Dermis microvascular lymphatic vessel endothelial cell (primary cell): ENCODE data around the gene USP6. TPM values are rescaled to one million over a fixed set of nuclear protein-coding genes. Genes with fewer than 3 reads are reported as not detected.
"Not testable (repeated sequence)": the region's sequence is repeated elsewhere in the genome, so short reads cannot be mapped to it uniquely, and the experiment has no call there.

ENCODE experiments used
- DNase-seq, 2 donors: peaks; one replicate each; pipeline versions ENCODE4 v3.0.0 to v3.0.0-alpha.2; 2010; ENCODE audit warnings: low read depth in 2 of 2
- total RNA-seq: library from RNA; depleted of rRNA; stranded (reverse); fragments of >200 nt; gene quantifications from 2 replicates; pipeline ENCODE4 v1.2.1, GENCODE V29; 2014

The USP6 gene
- total RNA-seq, 1 donor from 2014 or later, result not detected

DNA sequence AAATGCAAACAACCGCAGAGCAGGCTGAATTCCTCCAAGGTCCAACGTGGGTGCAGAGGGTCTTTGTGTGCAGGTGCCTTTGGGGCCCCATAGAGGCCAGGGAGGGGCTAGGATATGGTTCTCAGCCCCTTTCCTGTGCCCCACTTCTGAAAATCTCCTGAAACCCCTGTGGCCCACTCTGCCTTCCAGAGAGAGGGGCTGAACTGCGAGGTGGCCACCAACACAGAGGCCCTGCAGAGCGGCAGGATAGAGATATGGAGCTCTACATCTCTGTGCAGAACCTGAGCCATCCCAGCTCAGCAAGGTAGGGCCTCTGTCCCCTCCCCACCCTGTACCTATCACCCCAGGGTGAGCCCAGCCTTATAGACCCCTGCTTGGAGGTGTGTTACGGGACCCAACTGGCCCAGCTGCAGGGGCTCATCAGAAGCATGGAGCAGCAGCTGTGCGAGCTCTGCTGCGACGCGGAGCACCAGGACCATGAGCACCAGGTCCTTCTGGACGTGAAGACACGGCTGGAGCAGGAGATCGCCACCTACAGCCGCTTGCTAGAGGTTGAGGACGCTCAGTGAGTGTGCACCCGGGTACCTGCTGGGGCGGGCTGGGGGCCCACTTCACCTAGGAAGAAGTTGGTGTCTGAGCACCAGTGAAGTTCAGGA lies 5.5 kb downstream of the USP6 start:
- no peak for DNase-seq

DNA sequence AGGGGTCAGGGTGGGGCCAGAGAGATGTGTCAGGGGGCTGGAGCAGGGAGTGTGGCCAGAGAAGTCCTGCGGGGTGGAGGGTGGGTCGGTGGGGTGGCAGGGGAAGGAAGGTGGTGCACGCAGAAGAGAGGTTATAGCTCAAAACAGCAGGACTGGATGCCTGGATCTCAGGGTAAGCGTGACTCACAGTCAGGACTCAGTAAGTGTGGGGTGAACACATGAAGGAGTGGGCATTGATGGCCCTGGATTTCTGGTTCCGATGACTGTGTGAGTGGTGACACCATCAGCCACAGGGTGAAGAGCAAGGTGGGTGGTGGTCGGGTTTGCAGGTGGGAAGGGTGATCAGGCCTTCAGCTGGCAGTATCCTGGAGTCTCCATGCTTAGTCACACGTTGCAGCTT lies 6.2 kb downstream of the USP6 start:
- DNase-seq, result not testable (repeated sequence)

DNA sequence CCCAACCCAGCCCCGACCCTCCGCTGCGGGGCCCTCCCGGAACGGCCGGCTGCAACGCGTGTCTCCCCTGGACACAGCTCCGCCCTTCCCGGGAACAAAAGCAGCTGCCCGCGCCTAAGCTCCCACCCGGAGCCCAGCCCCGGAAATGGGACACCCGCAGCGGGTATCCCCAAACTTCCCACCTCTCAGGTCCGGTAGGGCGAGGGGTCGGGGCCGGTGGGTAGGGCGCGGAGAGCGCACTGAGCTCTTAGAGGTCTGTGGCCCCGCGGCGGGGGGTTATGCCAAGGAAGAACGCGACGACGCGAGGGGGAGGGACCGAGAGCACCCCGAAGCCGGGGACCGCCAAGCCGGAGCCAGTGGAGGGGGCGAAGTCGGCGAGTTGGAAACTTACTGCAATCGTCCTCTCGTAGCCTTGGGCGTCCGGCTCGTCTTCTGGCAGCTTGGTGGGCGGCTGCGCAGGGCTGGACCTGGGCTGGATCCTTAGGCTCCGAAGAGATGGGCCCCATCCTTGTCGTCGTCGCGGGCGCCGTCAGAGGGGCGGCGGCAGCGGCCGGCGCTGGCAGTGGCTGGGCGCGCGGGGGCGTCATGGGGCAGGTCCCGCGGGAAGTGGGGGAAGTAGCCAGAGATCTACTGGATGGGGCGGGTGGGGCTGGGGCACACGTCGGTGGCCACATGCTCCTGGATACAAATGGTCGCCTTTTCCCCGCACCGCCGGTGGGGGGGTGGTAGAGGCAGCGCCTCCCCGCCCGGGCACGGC lies 6.9 kb downstream of the USP6 start:
- no peak for DNase-seq

GRCh38 chr17:5123343-5124124 lies 7.7 kb downstream of the USP6 start:
- DNase-seq, result no peak

DNA sequence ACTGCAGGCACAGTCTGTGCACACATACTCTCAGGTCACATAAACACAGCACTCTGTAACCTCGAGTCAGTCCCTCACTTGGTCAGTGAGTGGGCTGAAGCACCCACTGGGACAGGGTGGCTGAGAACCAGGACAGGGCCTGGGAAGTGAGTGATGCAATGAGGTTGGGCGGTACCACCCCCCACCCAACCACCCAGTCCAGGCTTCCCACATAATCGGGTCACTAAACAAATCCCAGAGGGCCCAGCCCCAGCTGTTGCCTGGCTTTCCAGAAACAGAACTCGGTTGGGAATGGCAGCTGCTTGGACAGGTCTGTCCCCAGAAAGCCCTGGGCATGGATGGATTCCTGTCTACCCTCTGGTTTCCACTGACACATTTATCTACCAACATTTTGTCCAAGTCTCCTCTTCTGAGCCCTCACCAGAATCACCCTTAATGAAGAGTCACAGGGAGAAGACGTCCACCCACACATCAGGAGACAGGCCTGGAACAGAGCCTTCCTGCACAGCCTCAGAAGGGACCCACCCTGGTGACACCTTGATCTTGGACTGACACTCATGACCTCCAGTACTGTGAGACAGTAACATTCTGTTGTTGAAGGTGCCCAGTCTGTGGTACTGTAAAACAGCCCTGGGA lies 8.4 kb downstream of the USP6 start:
- DNase-seq, result not testable (repeated sequence)

DNA sequence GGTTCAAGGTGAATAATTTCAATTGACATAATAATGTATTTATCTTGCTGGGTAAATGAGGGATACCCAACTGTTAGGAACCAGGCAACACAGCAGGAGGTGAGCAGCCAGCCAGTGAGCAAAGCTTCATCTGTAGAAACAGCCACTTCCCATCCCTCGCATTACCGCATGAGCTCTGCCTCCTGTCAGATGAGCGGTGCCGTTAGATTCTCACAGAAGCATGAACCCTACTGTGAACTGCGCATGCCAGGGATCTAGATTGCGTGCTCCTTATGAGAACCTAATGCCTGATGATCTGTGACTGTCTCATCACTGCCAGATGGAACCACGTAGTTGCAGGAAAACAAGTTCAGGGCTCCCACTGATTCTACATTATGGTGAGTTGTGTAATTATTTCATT lies 9.1 kb downstream of the USP6 start:
- DNase-seq, result not testable (repeated sequence)

DNA sequence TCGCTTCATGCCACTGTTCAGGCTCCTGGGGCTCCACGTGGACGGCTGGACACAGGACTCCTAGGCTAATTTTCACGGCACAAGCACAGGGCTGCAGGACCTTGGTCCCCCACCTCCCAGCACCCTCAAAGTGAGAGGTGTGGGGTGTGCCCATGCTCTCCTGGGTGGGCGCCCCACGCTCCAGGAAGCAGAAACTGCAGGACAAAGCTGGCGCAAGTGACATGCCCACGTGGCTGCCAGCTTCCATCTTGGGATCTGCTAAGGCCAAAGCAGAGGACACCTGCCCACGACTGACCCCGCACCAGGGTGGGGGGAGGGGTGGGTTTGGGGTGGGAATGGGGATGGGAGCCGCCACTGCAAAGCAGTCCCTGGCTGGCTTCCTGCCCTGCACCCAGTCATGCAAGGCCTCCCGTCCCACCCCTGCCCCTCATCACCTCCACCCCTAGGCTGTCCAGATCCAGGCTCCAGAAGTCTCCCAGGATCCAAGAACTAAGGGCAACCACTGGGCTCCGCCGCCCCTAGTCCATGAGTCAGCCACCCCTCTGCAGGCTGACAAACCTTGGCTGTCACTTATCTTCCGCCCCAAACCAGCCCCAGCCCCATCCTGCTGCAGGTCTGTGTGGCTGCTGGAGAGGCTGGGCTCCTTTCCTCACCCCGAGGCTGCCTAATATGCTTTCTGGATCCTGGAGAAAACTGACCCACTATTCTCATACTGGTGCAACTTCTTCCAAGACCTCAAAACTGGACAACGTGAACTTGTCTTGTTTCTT lies 11.1 kb downstream of the USP6 start:
- DNase-seq, result no peak

GRCh38 chr17:5127910-5128309 lies 12.1 kb downstream of the USP6 start:
- no peak for DNase-seq

DNA sequence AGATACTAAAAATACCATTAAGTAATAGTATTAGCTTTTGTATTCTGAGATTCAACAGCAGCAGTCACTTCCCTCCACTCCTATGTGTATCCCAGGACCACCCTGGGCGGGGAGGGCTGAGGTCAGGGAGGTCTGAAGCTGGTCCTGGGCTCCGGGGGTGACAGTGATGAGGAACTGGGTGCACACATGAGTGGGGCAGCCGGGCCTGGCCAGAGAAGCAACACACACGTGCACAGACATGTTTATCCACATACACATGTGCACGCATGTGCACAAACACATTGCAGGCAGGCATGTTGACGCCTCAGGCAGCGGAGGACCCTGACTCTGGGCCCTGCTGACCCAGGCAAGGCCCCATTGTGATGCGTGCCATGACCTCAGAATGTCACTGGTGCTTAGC lies 12.6 kb downstream of the USP6 start:
- DNase-seq, result not testable (repeated sequence)

GRCh38 chr17:5128905-5129535 lies 13.2 kb downstream of the USP6 start:
- DNase-seq, result no peak

DNA sequence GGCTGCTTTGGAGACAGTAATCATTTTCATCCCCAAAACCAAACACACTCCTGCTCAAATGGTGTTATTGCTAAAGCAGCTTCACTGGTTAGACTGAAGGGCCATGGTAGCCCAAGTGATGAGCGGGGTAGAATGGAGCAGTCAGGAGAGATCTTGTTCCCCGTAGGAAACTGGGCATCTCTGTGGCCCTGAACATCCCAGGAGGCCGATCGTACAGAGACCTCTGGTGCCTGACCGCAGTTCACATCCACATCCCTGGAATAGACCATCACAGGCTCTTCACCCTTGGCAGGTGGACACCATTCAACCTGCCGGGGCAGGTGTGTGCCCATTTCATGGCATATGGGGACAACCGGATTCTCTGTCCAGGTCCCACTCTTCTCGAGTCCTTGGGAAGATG lies 13.9 kb downstream of the USP6 start:
- not testable (repeated sequence) for DNase-seq

DNA sequence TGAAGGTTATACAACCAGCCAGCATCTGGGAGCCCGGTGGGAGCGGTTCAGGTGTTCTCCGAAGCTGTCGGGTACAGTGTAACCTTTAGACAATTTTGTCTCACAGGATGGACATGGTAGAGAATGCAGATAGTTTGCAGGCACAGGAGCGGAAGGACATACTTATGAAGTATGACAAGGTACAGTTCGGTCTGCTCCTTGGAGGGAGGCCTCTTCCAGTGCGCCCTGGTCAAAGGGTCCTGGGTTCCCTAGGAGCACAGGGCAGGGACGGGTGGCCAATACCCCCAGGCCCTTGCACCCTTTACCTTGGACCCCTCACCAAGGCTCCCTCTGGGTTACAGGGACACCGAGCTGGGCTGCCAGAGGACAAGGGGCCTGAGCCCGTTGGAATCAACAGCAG lies 14.4 kb downstream of the USP6 start:
- DNase-seq, result not testable (repeated sequence)

- DNase-seq, result not testable (repeated sequence)
Observed at GRCh38 chr17:5130687-5131086, 14.9 kb downstream of the USP6 start.

- no peak for DNase-seq
Observed at GRCh38 chr17:5131146-5131715, 15.4 kb downstream of the USP6 start.

DNA sequence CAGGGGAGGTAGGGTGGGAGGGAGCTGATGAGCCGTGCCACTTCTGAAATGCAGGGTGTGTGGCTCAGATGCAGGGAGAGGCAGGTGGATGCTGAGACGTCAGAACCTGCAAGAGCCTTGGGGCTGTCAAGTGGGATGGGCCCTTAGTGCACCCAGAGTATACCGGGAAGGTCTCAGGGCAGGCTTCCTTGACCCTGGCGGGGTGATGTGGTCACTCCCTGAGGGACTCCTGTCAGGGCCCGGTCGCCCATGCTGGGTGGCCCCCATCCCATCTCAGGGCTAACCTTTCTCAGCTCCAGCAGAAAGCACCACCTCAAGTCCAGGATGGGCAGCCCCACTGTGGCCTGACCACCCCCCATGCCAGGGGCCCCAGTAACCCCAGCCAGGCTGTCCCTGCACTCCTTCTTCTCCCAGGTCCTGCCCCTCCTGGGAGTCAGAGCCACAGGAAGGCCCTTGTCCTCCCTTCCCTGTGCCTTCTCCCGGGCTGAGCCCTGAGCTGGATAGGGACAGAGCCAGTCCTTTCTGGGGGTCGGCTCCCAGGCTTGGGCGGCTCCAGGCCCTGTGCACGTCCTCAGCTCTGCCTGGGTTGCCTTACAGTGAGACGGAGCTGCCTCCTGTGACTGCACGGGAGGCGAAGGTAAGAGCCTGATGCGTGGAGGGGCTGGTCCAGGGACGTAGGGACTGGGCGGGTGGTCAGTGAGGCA lies 16.1 kb downstream of the USP6 start:
- not testable (repeated sequence) for DNase-seq

DNA sequence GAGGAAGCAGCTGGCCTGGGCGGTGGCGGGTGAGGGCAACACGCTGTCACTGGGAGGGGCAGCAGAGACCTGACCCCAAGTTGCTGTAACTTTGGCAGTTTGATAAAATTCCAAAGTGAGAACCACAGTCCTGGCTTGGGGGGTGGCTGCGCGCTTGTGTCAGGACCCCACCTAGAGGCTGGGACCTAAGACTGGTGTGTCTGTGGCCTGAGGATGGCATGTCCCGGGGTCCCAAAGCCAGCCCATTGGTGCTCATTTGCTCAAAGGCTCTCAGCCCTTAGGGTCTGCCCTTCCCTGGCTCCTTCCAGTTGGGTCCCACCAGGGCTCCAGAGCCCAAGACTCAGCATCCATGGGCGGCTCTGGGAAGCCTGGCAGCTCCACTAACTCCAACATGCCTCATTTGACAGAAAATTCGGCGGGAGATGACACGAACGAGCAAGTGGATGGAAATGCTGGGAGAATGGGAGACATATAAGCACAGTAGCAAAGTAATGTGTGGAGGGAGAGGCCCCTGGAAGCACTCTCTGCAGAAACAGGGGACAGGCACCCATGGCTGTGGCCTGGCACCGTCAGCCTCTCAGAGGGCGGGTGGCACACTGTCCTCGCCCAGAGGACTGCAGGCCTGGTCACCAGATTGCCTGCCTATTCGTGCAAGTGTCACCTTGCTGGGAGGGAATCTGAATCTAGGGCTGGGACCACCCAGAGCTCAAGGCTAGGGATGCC lies 16.8 kb downstream of the USP6 start:
- not testable (repeated sequence) for DNase-seq

DNA sequence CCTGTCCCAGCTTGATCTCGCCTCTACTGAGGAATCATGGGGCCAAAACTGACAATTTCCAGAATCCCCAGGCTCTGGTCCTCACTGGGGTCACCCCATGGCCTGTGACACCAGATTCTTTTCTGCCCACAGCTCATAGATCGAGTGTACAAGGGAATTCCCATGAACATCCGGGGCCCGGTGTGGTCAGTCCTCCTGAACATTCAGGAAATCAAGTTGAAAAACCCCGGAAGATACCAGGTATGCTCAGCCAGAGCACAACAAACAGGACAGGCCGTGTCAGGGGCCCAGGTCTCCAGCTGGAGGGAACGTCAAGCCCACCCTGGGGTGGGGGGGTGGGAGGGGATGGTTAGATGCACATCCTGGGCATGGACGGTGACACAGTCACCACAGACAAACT lies 17.5 kb downstream of the USP6 start:
- no peak for DNase-seq

DNA sequence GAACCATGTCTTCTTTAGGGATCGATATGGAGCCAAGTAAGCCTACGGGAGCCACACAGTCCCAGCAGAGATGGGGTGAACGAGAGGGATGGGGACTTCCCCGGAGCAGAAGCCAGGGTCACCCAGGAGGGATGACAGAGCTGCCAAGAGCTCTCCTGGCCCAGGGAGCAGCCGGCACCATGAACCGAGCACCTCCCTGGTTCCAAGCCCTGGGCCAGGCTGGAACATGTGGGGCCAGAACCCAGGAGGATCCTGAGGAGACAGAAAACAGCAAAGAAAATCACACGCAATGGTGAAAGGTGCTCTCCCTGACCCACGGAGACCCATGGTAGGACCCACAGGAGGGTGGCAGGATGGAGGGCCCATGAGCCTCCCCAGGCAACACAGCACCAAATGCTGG lies 18.1 kb downstream of the USP6 start:
- not testable (repeated sequence) for DNase-seq

DNA sequence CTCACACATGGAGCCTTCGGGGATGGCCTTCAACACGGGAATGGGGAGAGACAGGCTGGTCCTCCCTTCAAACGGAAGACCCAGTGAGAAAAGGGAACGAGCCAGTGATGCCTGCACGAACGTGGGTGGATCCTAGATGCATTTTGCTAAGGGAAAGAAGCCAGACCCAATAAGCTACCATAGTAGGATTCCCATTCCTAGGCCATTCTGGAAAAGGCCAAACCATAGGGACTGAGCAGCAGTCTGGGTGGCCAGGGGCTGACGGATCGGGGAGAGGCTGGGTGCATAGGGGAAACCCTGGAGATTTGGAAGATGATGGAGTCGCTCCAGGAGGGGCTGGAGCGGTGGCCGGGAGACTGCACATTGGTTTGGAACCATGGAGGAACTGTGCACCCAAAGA lies 18.7 kb downstream of the USP6 start:
- not testable (repeated sequence) for DNase-seq
